HEK293 (cell line): Measurements from ENCODE around the gene ATOH8.

ENCODE experiments used
- ATF2 ChIP-seq: fragments of 450-650 bp; formaldehyde crosslinking; IDR thresholded peaks from 2 replicates; pipeline ENCODE4 v1.5.1; 2016; ENCODE audit warnings: missing biosample characterization, missing genetic modification characterization, low read depth
- CTCF ChIP-seq: fragments of 450-650 bp; formaldehyde crosslinking; IDR thresholded peaks from 2 replicates; pipeline ENCODE4 v1.5.1; 2016; ENCODE audit warnings: missing biosample characterization, missing genetic modification characterization
- TCF7L2 ChIP-seq: IDR thresholded peaks from 2 replicates; pipeline ENCODE4 v1.6.1; 2011; ENCODE audit warnings: low read depth, mild to moderate bottlenecking, inconsistent platforms, low read length, moderate library complexity, borderline replicate concordance
- TSHZ1 ChIP-seq: fragments of 450-650 bp; formaldehyde crosslinking; IDR thresholded peaks from 2 replicates; pipeline ENCODE4 v1.5.1; 2016; ENCODE audit warnings: missing biosample characterization, missing genetic modification characterization, borderline replicate concordance
- YY1 ChIP-seq: fragments of 450-650 bp; formaldehyde crosslinking; IDR thresholded peaks from 2 replicates; pipeline ENCODE4 v1.5.1; 2018; ENCODE audit warnings: missing biosample characterization, missing genetic modification characterization
- ZFP3 ChIP-seq: fragments of 450-650 bp; formaldehyde crosslinking; IDR thresholded peaks from 2 replicates; pipeline ENCODE4 v1.5.1; 2016; ENCODE audit warnings: low read depth, missing biosample characterization, missing genetic modification characterization
- ZNF121 ChIP-seq: fragments of 450-650 bp; formaldehyde crosslinking; IDR thresholded peaks from 2 replicates; pipeline ENCODE4 v1.5.1; 2016; ENCODE audit warnings: missing biosample characterization, missing genetic modification characterization
- ZNF274 ChIP-seq, 2 experiments: fragments of 200-500 bp in 1 of 2; fragments of 450-650 bp in 1 of 2; sonication (Bioruptor generic) in 1 of 2; formaldehyde crosslinking in 1 of 2; IDR thresholded peaks; 2 replicates each; pipeline versions ENCODE4 v1.5.1 to v1.6.1; 2014 to 2016; ENCODE audit warnings: borderline replicate concordance in 1 of 2, inconsistent platforms in 1 of 2, low read length in 1 of 2, missing biosample characterization in 1 of 2, missing genetic modification characterization in 1 of 2
- ZNF302 ChIP-seq: fragments of 450-650 bp; formaldehyde crosslinking; IDR thresholded peaks from 2 replicates; pipeline ENCODE4 v1.5.1; 2016; ENCODE audit warnings: missing biosample characterization, missing genetic modification characterization, low read depth
- ZNF354C ChIP-seq: fragments of 450-650 bp; formaldehyde crosslinking; IDR thresholded peaks from 2 replicates; pipeline ENCODE4 v1.5.1; 2016; ENCODE audit warnings: missing biosample characterization, missing genetic modification characterization, low read depth, borderline replicate concordance
- ZNF362 ChIP-seq: fragments of 450-650 bp; formaldehyde crosslinking; IDR thresholded peaks from 2 replicates; pipeline ENCODE4 v1.5.1; 2016; ENCODE audit warnings: missing biosample characterization, missing genetic modification characterization
- ZNF398 ChIP-seq: fragments of 450-650 bp; formaldehyde crosslinking; IDR thresholded peaks from 2 replicates; pipeline ENCODE4 v1.5.1; 2017; ENCODE audit warnings: missing biosample characterization, missing genetic modification characterization
- ZNF626 ChIP-seq: fragments of 450-650 bp; sonication (Bioruptor Pico); formaldehyde crosslinking; IDR thresholded peaks from 2 replicates; pipeline ENCODE4 v1.5.1; 2018; ENCODE audit warnings: missing biosample characterization, missing genetic modification characterization, inconsistent platforms
- ZNF701 ChIP-seq: fragments of 450-650 bp; formaldehyde crosslinking; IDR thresholded peaks from 2 replicates; pipeline ENCODE4 v1.5.1; 2016; ENCODE audit warnings: missing biosample characterization, missing genetic modification characterization

- no peak for TF ChIP-seq TCF7L2
- no peak for TF ChIP-seq ZNF302 (tag by site-specific recombination)
- TF ChIP-seq ZNF701 (tag by site-specific recombination), result no peak
- no peak for TF ChIP-seq ZNF626 (tag by site-specific recombination)
- TF ChIP-seq ZNF362 (tag by site-specific recombination), result no peak
- no peak for TF ChIP-seq TSHZ1 (tag by site-specific recombination)
- no peak for TF ChIP-seq CTCF (tag by site-specific recombination)
- TF ChIP-seq ZFP3, result no peak
- TF ChIP-seq ZNF398 (tag by site-specific recombination), result no peak
- TF ChIP-seq ZNF354C (tag by site-specific recombination), result no peak
- TF ChIP-seq ZNF274 (IDR thresholded peaks at IDR 0.05; ENCODE audit: low read length), result no peak
- TF ChIP-seq ZNF274 (tag by site-specific recombination; IDR thresholded peaks at IDR 0.05; ENCODE audit: borderline replicate concordance), result no peak
- TF ChIP-seq YY1 (tag by site-specific recombination), result no peak
- no peak for TF ChIP-seq ZNF121
- TF ChIP-seq ATF2 (tag by site-specific recombination), result no peak
Observed at GRCh38 chr2:85744741-85745601, 8.8 kb upstream of the ATOH8 start.
